DOHH2 (cell line): ENCODE results near the gene FBXO11.

Source experiments
- EZH2phosphoT487 ChIP-seq: fragments of 200-600 bp; sonication (generic); IDR thresholded peaks from 2 replicates; pipeline ENCODE4 v1.6.1; 2017; ENCODE audit warnings: borderline replicate concordance, mild to moderate bottlenecking, antibody characterized with exemption, low read length, moderate library complexity, mixed read lengths
- TF ChIP-seq, protein P1 (sequence below): fragments of 200-600 bp; sonication (generic); IDR thresholded peaks from one replicate; pipeline ENCODE4 v1.5.1; 2014; ENCODE audit warnings: antibody characterized with exemption, mild to moderate bottlenecking, low read depth, low read length; ENCODE audit not compliant: poor library complexity, severe bottlenecking

DNA sequence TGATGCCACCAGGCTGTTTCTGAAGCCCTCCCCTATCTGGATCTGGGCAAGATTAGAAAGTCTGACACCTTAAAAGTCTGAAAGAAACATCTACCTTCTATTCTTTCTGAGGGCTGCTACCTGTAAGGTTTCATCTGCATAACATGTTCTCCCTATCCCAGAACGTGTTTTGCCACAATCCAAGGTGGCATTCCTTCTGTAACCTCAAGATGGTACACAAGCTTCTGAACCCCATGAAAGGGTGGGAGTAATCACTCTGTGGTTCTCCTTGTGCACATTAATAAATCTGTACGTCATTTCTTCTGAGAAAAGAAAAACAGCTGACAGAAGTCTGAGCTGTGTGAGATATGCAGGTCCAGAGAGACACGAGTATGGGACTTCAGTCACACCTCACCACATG, 165.2 kb downstream of the FBXO11 start:
- TF ChIP-seq, protein P1, sequence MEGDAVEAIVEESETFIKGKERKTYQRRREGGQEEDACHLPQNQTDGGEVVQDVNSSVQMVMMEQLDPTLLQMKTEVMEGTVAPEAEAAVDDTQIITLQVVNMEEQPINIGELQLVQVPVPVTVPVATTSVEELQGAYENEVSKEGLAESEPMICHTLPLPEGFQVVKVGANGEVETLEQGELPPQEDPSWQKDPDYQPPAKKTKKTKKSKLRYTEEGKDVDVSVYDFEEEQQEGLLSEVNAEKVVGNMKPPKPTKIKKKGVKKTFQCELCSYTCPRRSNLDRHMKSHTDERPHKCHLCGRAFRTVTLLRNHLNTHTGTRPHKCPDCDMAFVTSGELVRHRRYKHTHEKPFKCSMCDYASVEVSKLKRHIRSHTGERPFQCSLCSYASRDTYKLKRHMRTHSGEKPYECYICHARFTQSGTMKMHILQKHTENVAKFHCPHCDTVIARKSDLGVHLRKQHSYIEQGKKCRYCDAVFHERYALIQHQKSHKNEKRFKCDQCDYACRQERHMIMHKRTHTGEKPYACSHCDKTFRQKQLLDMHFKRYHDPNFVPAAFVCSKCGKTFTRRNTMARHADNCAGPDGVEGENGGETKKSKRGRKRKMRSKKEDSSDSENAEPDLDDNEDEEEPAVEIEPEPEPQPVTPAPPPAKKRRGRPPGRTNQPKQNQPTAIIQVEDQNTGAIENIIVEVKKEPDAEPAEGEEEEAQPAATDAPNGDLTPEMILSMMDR, result no peak
- no peak for TF ChIP-seq EZH2phosphoT487
